PFSK-1 (cell line): ENCODE results near the gene FYCO1.

Experiments used
- FOXP2 ChIP-seq: optimal IDR thresholded peaks from 2 replicates; pipeline ENCODE3; 2011; ENCODE audit warnings: borderline replicate concordance, control low read depth, inconsistent platforms; ENCODE audit not compliant: insufficient read depth; ENCODE audit errors: extremely low read length, extremely low read depth
- POLR2AphosphoS5 ChIP-seq: IDR thresholded peaks from 2 replicates; pipeline ENCODE4 v1.6.1; 2012; ENCODE audit warnings: low read depth, mild to moderate bottlenecking, control low read depth, low read length, moderate library complexity
- SIN3A ChIP-seq: IDR thresholded peaks from 2 replicates; pipeline ENCODE4 v1.6.1; 2012; ENCODE audit warnings: mild to moderate bottlenecking, low read length, moderate library complexity, borderline replicate concordance; ENCODE audit not compliant: insufficient read depth
- TAF1 ChIP-seq: IDR thresholded peaks from 2 replicates; pipeline ENCODE4 v1.6.1; 2012; ENCODE audit warnings: low read length, control low read depth, borderline replicate concordance; ENCODE audit not compliant: insufficient read depth
- TF ChIP-seq, protein P1 (sequence below), 2 experiments: IDR thresholded peaks; 2 replicates each; pipeline versions ENCODE4 v1.6.1 to v1.8.0; 2011 to 2012; ENCODE audit warnings: low read depth in 2 of 2, low read length in 2 of 2, control low read depth in 1 of 2, inconsistent platforms in 1 of 2, mild to moderate bottlenecking in 1 of 2, moderate library complexity in 1 of 2; ENCODE audit not compliant: insufficient read depth in 1 of 2

Gene FYCO1

DNA sequence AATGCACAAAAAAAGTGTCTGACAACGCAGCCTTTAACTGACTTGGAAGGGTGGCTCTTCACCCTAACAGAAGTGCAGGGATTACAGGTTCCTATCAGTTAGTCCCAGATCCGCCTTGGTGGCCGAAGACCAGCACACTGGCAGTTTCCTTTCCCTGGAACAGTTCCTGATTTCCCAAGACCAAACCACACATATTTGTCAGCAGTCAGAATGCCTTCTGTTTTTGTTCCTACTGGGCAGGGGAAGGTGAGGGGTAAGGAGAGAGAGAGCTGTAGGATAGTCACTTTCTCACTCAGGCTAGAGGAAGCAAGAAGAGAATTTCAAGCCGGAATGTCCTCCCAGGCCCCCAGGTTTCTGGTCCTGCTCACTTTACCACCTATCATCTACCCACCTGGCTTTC is 43.2 kb downstream of the FYCO1 start:
- no peak for TF ChIP-seq POLR2AphosphoS5
- TF ChIP-seq, protein P1, sequence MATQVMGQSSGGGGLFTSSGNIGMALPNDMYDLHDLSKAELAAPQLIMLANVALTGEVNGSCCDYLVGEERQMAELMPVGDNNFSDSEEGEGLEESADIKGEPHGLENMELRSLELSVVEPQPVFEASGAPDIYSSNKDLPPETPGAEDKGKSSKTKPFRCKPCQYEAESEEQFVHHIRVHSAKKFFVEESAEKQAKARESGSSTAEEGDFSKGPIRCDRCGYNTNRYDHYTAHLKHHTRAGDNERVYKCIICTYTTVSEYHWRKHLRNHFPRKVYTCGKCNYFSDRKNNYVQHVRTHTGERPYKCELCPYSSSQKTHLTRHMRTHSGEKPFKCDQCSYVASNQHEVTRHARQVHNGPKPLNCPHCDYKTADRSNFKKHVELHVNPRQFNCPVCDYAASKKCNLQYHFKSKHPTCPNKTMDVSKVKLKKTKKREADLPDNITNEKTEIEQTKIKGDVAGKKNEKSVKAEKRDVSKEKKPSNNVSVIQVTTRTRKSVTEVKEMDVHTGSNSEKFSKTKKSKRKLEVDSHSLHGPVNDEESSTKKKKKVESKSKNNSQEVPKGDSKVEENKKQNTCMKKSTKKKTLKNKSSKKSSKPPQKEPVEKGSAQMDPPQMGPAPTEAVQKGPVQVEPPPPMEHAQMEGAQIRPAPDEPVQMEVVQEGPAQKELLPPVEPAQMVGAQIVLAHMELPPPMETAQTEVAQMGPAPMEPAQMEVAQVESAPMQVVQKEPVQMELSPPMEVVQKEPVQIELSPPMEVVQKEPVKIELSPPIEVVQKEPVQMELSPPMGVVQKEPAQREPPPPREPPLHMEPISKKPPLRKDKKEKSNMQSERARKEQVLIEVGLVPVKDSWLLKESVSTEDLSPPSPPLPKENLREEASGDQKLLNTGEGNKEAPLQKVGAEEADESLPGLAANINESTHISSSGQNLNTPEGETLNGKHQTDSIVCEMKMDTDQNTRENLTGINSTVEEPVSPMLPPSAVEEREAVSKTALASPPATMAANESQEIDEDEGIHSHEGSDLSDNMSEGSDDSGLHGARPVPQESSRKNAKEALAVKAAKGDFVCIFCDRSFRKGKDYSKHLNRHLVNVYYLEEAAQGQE (IDR thresholded peaks at IDR 0.05; ENCODE audit: insufficient read depth in 1 of 2, low read depth in 2 of 2, low read length in 2 of 2) = no peak

DNA sequence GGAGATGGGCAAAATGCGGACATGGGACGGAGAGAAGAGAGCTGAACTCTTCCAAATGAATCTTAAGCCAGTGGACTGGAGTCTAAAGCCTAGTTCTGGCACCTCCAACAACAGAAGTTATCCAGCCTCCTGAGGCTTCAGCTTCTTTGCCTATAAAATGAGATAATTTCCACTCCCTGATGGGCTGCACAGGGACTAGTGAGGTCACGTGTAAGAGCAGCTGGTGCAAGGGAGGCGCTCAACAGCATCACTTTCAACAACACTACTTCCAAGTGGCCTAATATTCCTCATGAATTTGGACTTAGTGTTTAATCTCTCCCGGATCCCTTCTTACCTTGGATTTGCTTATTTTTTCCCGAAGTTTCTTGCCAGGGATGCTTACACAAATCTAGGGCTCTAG is 43.7 kb downstream of the FYCO1 start:
- TF ChIP-seq POLR2AphosphoS5 (no peak), FOXP2 (no peak), TAF1 (no peak)

DNA sequence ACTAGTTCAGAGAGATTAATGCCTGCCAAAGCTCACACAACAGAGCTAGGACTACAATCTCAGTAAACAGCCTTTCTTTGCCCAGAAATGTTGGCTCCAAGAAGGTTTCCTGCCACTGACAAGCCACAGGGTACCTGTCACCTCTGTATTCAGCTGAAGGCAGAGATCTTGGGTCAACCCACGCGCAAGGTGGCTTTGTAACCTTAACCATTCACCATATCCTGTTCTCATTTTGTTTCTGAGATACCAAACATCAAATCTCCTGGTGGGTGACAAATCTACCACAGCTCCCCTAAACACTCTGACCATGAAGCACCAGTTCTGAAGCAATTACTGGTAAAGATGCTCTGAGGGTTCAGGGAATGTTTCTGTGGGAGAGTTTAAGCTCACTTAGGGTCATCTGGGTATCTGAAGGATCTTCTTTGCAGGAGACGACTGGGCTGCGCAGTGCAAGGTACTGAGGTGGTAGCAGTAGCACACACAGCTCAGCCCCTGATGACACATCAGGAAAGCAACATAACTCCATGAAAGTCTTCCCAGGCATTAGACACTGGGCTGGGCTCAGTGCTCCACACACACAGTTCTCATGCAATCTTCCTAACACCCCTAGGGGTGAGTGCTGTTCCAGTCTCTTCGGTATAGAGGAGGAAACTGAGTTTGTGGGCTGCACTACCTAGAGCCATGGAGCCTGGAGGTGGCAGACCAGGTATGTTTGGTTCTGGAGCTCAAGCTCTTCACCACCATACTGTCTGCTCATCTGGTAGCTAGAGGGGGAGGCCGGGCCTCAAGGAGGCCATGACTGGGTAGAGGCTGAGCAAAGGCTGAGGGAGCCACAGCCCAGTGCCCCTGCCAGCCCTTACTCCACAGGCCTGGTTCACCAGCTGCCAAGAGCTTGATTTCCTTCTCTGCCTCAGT is 44.7 kb downstream of the FYCO1 start:
- no peak for TF ChIP-seq POLR2AphosphoS5
- no peak for TF ChIP-seq SIN3A
- TF ChIP-seq, protein P1 (IDR thresholded peaks at IDR 0.05; ENCODE audit: insufficient read depth in 1 of 2, low read depth in 2 of 2, low read length in 2 of 2) = no peak
- TF ChIP-seq FOXP2 = no peak

DNA sequence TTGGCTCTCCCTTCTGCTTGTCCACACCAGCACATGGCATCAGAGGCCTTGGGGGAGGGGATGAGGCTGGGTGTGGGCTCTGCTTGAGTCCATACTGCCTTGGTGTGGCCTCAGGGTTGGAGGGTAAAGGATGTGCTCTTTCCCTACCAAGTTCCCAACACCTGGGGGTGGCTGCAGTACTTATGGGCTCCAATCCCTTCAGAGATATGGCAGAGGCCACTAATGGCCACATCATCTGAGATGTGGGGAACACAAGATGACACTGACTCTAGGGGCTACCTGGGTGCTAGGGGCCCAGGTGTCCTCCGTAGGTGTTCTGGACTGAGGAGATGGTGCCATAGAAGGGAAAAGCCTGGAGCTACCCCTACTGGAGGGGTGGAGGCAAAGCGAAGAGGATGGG is 45.5 kb downstream of the FYCO1 start:
- TF ChIP-seq, protein P1 (IDR thresholded peaks at IDR 0.05; ENCODE audit: insufficient read depth in 1 of 2, low read depth in 2 of 2, low read length in 2 of 2) = no peak
- TF ChIP-seq TAF1 = no peak
- TF ChIP-seq FOXP2 = no peak
- TF ChIP-seq POLR2AphosphoS5 = no peak
- TF ChIP-seq SIN3A = no peak

DNA sequence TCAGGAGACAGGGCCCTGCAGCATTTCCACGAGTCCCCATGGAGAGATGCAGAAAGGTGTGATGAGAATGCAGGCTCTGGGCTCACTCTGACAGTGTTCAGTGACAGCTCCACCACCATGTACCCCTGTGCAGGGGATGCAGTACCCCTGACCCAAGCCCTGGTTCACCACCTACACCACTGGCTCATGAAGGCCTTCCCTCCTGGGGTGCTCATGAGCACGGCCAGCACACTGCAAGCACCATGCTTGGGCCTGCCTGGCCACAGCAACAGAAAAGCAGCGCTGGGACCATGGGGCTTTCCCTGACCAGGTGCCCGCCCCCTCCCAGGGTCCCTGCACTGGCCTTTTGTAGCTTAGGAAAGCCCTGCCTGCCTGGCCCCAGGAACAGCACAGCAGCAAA is 46.2 kb downstream of the FYCO1 start:
- TF ChIP-seq SIN3A = no peak
- TF ChIP-seq, protein P1 (IDR thresholded peaks at IDR 0.05; ENCODE audit: insufficient read depth in 1 of 2, low read depth in 2 of 2, low read length in 2 of 2) = no peak
- no peak for TF ChIP-seq FOXP2
- no peak for TF ChIP-seq POLR2AphosphoS5
- TF ChIP-seq TAF1 = no peak
